Measurements from ENCODE around the gene ARID5A.
A peak's percentile ranks its signal among the peaks of the same experiment; 100 is the strongest.
"Not testable (repeated sequence)": the region's sequence is repeated elsewhere in the genome, so short reads cannot be mapped to it uniquely, and the experiment has no call there.

ARID5A gene

GRCh38 chr2:96556441-96557330 lies 20.1 kb downstream of the ARID5A start:
- H3K9me3 Mint-ChIP-seq, result no peaks in the 10 kb centered on the region
- H3K27me3 Mint-ChIP-seq, result no peaks in the 10 kb centered on the region
- peak; percentile 27 for ATAC-seq (replicated peaks)
- no peak for DNase-seq
- peak overlapping the region in 1 of 2 donors; percentile 29 for H3K27ac Mint-ChIP-seq
- peaks cover 8 to 15% of the 10 kb centered on the region in 2 donors for H3K4me1 Mint-ChIP-seq (ENCODE audit: low read depth in 2 of 2)
- H3K36me3 Mint-ChIP-seq (ENCODE audit: insufficient read depth), result peaks cover 28% of the 10 kb centered on the region
- no peak overlapping the region for H3K4me3 Mint-ChIP-seq

- not testable (repeated sequence) for ATAC-seq (replicated peaks); DNase-seq; H3K4me3 Mint-ChIP-seq; H3K27ac Mint-ChIP-seq; H3K9me3 Mint-ChIP-seq; H3K27me3 Mint-ChIP-seq
- peaks cover 5 to 15% of the 10 kb centered on the region in 2 donors for H3K4me1 Mint-ChIP-seq (ENCODE audit: low read depth in 2 of 2)
- peaks cover 21% of the 10 kb centered on the region for H3K36me3 Mint-ChIP-seq (ENCODE audit: insufficient read depth)
These were observed 20.9 kb downstream of the ARID5A start for GRCh38 chr2:96557421-96557820.

- no peaks in the 10 kb centered on the region for H3K27me3 Mint-ChIP-seq
These were observed 21.5 kb downstream of the ARID5A start for GRCh38 chr2:96558061-96558460.

GRCh38 chr2:96558485-96558884 lies 21.9 kb downstream of the ARID5A start:
- Mint-ChIP-seq H3K9me3 (no peaks in the 10 kb centered on the region), H3K27ac (no peak overlapping the region)

More at GRCh38 chr2:96558061-96558460, 21.5 kb downstream of the ARID5A start:
- DNase-seq (no peak), ATAC-seq (replicated peaks) (no peak)
- H3K4me3 Mint-ChIP-seq, result no peak overlapping the region
- peaks cover 5 to 15% of the 10 kb centered on the region in 2 donors for H3K4me1 Mint-ChIP-seq (ENCODE audit: low read depth in 2 of 2)
- H3K9me3 Mint-ChIP-seq, result no peaks in the 10 kb centered on the region
- H3K36me3 Mint-ChIP-seq (ENCODE audit: insufficient read depth), result peaks cover 17% of the 10 kb centered on the region
- peak overlapping the region in 1 of 2 donors; percentile 22 for H3K27ac Mint-ChIP-seq

DNA sequence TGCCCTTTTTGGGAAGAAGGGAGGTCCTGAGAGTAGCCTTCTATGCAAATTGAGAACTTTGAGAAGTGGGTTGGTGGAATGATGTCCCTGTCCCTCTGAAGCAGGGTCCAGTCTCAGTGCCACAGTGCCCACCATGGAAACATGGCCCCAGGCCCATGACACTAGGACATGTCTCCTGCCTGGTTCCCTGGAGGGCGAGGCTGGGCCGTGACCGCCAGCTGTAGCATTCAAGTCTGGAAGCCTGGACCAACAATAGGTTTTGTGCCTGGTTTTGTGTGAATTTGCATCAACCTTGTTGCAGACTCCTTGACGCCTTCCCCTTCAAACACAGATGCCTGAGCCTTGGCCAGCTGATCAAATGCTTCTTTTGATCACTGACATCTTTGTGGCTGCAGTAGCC lies 27.5 kb downstream of the ARID5A start:
- H3K27ac Mint-ChIP-seq, result no peak overlapping the region
- H3K4me1 Mint-ChIP-seq (ENCODE audit: low read depth in 2 of 2), result peaks cover 0 to 2% of the 10 kb centered on the region in 2 donors
- H3K9me3 Mint-ChIP-seq, result no peaks in the 10 kb centered on the region
- DNase-seq, result no peak
- H3K4me3 Mint-ChIP-seq, result no peak overlapping the region
- no peak for ATAC-seq (replicated peaks)
- no peaks in the 10 kb centered on the region for H3K36me3 Mint-ChIP-seq (ENCODE audit: insufficient read depth)
- H3K27me3 Mint-ChIP-seq, result no peaks in the 10 kb centered on the region

More at GRCh38 chr2:96558485-96558884, 21.9 kb downstream of the ARID5A start:
- Mint-ChIP-seq H3K27me3 (no peaks in the 10 kb centered on the region), H3K36me3 (ENCODE audit: insufficient read depth) (peaks cover 12% of the 10 kb centered on the region), H3K4me1 (ENCODE audit: low read depth in 2 of 2) (peaks cover 5 to 11% of the 10 kb centered on the region in 2 donors), H3K4me3 (no peak overlapping the region)
- DNase-seq (no peak), ATAC-seq (replicated peaks) (no peak)

DNA sequence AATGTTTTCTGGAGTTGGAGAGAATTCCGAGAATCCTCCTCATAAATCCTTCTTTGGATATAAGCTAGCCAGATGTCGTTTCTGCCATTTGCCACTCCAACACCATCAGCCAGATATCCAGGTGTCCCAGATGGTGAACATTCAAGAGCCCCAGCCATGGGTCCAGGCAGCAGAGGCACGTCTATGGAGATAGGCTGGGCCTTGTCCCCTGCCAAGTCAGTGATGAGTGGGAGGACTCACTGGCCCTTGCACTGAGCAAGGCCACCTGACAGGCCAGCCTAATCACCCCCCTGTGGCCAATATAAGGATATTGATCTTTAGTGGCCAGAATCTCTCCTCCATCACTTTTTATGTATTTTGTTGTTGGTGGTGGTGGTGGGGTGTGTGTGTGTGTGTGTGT lies 28.0 kb downstream of the ARID5A start:
- peaks cover 0 to 2% of the 10 kb centered on the region in 2 donors for H3K4me1 Mint-ChIP-seq (ENCODE audit: low read depth in 2 of 2)
- H3K27me3 Mint-ChIP-seq, result no peaks in the 10 kb centered on the region
- H3K4me3 Mint-ChIP-seq, result no peak overlapping the region
- H3K9me3 Mint-ChIP-seq, result no peaks in the 10 kb centered on the region
- no peak for ATAC-seq (replicated peaks)
- H3K36me3 Mint-ChIP-seq (ENCODE audit: insufficient read depth), result no peaks in the 10 kb centered on the region
- no peak overlapping the region for H3K27ac Mint-ChIP-seq
- no peak for DNase-seq

DNA sequence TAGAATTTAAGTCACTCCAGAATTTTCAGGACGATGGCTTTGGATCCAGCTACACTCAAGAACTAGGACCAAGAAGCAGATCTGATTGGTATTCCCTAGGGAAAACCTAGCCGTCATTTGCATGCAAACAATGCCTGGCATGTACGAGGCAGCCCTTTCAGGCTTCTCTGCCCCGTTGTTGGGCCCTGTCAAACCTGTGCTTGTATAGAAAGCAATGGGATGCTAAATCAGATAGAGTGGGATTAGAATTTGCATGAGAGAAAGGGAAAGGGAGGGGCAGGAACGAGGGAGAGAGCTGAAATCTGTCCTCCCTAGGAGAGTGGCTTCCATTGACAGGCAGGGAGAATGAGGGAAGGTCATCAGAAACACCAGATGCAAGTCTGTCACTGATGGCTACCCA lies 28.6 kb downstream of the ARID5A start:
- Mint-ChIP-seq H3K4me1 (ENCODE audit: low read depth in 2 of 2) (peaks cover 0 to 2% of the 10 kb centered on the region in 2 donors), H3K27ac (no peak overlapping the region), H3K9me3 (no peaks in the 10 kb centered on the region), H3K4me3 (no peak overlapping the region), H3K27me3 (no peaks in the 10 kb centered on the region), H3K36me3 (ENCODE audit: insufficient read depth) (no peaks in the 10 kb centered on the region)
- DNase-seq (no peak), ATAC-seq (replicated peaks) (no peak)

DNA sequence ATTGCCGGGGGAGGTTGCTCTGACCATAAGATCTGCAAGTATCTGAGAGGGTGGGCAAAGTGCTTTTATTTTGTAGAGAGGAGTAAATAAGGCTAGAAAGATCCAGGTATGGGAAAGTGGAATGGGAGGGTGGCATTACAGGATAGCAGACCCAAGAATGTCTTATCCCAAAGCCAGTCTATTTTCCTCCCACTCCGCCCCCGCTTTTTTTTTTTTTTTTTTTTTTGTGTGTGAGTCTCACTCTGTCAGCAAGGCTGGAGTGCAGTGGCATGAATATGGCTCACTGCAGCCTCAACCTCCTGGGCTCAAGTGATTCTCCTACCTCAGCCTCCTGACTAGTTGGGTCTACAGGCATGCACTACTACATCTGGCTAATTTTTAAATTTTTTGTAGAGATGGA lies 31.5 kb downstream of the ARID5A start:
- no peak overlapping the region for H3K4me3 Mint-ChIP-seq

GRCh38 chr2:96574364-96574763 lies 37.8 kb downstream of the ARID5A start:
- DNase-seq (no peak), ATAC-seq (replicated peaks) (no peak)
- Mint-ChIP-seq H3K27me3 (no peaks in the 10 kb centered on the region), H3K4me3 (no peak overlapping the region), H3K27ac (no peak overlapping the region), H3K4me1 (ENCODE audit: low read depth in 2 of 2) (no peaks in the 10 kb centered on the region), H3K9me3 (no peaks in the 10 kb centered on the region), H3K36me3 (ENCODE audit: insufficient read depth) (no peaks in the 10 kb centered on the region)

More for the DNA sequence above, 31.5 kb downstream of the ARID5A start:
- Mint-ChIP-seq H3K9me3 (no peaks in the 10 kb centered on the region), H3K27ac (no peak overlapping the region), H3K27me3 (no peaks in the 10 kb centered on the region), H3K4me1 (ENCODE audit: low read depth in 2 of 2) (no peaks in the 10 kb centered on the region), H3K36me3 (ENCODE audit: insufficient read depth) (no peaks in the 10 kb centered on the region)
- ATAC-seq (replicated peaks), result no peak
- no peak for DNase-seq

DNA sequence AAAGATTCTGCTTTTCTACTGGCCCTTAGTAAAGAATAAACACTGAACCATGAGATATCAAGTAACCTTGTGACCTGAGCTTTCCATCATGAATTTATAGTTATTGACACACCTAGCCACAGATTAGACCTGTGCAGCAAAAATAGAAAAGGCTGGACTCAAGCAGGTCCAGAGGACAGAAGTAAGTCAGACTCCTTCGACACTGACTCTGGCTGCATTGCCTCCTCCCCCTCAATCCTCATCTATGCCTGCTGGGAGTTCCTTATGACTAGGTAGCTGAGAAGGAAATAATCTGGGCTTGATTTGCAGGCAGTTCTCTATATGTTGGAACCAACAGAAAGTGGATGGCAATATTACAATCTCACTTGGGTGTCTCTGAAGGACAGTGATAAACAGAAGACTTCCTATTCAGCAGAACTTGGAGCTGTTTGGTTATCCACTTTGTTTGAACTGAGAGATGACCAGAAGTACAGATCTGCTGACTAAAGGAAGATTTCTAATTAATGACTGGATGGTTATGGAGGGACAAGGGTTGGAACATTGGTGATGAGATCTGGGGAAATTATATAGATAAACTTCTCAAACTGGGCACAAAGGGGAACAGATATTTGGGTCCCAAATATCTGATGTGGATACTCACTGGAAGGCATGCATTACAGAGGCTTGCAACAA lies 39.4 kb downstream of the ARID5A start:
- H3K27me3 Mint-ChIP-seq, result no peaks in the 10 kb centered on the region
- no peak overlapping the region for H3K4me3 Mint-ChIP-seq
- no peaks in the 10 kb centered on the region for H3K36me3 Mint-ChIP-seq (ENCODE audit: insufficient read depth)
- DNase-seq (no peak), ATAC-seq (replicated peaks) (no peak)
- no peaks in the 10 kb centered on the region for H3K9me3 Mint-ChIP-seq
- H3K4me1 Mint-ChIP-seq (ENCODE audit: low read depth in 2 of 2), result no peaks in the 10 kb centered on the region
- H3K27ac Mint-ChIP-seq, result peak overlapping the region in 1 of 2 donors; percentile 25

DNA sequence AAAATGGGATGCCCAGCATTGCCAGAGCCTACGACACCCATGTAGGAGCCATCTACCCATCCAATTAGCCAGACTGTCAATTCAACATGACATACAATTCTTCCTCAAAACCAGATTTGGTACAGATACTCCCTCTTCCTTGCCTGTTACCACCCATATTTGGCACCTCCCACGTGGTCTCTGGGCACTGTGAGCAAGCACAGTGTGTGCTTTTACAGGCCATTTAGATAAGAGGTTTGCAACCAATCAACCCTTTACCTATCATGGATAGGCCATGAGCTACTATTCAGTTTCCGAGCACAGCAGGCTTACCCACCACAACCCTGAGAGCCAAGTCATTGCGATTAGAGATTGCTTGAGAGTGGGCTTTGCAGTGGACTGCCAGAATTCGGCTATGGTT lies 40.9 kb downstream of the ARID5A start:
- Mint-ChIP-seq H3K9me3 (no peaks in the 10 kb centered on the region), H3K4me3 (no peak overlapping the region), H3K36me3 (ENCODE audit: insufficient read depth) (no peaks in the 10 kb centered on the region), H3K27me3 (no peaks in the 10 kb centered on the region), H3K4me1 (ENCODE audit: low read depth in 2 of 2) (no peaks in the 10 kb centered on the region), H3K27ac (peak overlapping the region in 1 of 2 donors; percentile 9)
- DNase-seq, result no peak
- no peak for ATAC-seq (replicated peaks)

GRCh38 chr2:96578731-96579130 lies 42.2 kb downstream of the ARID5A start:
- Mint-ChIP-seq H3K27ac (no peak overlapping the region), H3K9me3 (no peaks in the 10 kb centered on the region), H3K36me3 (ENCODE audit: insufficient read depth) (no peaks in the 10 kb centered on the region), H3K27me3 (no peaks in the 10 kb centered on the region), H3K4me1 (ENCODE audit: low read depth in 2 of 2) (no peaks in the 10 kb centered on the region), H3K4me3 (no peak overlapping the region)
- ATAC-seq (replicated peaks), result no peak
- DNase-seq, result no peak

DNA sequence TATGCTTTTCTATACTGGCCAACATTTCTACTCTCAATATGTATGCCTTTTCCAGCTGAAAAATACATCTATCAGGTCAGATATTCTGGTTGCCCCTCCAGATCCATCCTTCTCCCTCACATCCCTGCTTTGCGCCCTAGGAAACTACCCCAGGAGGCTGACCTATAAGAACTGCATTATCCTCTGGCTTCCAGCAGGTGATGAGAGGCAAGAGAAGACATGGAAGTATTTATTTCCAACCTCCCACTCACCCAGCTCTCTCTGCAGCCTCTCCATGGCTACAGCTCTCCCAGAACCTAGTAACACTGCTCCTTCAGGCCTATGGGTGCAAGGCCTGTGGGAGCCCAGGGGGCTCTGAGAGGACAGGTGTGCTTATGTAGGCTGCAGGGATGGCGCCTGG lies 42.9 kb downstream of the ARID5A start:
- H3K36me3 Mint-ChIP-seq (ENCODE audit: insufficient read depth), result peaks cover under 1% of the 10 kb centered on the region
- H3K9me3 Mint-ChIP-seq, result no peaks in the 10 kb centered on the region
- H3K4me3 Mint-ChIP-seq, result no peak overlapping the region
- no peaks in the 10 kb centered on the region for H3K4me1 Mint-ChIP-seq (ENCODE audit: low read depth in 2 of 2)
- no peaks in the 10 kb centered on the region for H3K27me3 Mint-ChIP-seq
- no peak overlapping the region for H3K27ac Mint-ChIP-seq
- DNase-seq (no peak), ATAC-seq (replicated peaks) (no peak)

DNA sequence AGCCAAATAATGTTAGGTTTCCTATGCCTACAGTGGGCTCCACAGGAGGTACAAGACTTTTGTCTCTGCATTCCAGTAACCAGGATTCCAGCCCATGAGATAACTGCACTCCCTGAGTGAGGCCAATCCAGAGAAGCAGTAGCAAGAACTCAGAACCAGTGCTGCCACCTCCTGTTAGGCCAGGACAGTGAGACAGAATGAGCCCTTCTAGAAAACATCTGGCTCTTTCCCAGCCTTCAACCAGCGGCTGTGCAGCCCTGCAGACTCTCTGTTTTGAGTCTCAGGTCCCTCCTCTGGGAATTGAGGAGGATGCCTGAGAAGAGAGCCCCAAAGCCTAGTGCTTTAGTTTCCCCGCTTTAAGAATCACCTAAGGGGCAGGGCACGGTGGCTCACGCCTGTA lies 44.2 kb downstream of the ARID5A start:
- H3K9me3 Mint-ChIP-seq, result no peaks in the 10 kb centered on the region
- no peaks in the 10 kb centered on the region for H3K27me3 Mint-ChIP-seq
- no peak for ATAC-seq (replicated peaks)
- H3K4me3 Mint-ChIP-seq, result no peak overlapping the region
- H3K4me1 Mint-ChIP-seq (ENCODE audit: low read depth in 2 of 2), result peaks cover 0 to 1% of the 10 kb centered on the region in 2 donors
- DNase-seq, result no peak
- no peak overlapping the region for H3K27ac Mint-ChIP-seq
- H3K36me3 Mint-ChIP-seq (ENCODE audit: insufficient read depth), result peaks cover 3% of the 10 kb centered on the region
